GM10266 (cell line): ENCODE measurements around the gene IL1RAPL1.

Source experiments
- DNase-seq: peaks from one replicate; pipeline ENCODE4 v3.0.0; 2012; ENCODE audit errors: extremely low spot score
- CTCF ChIP-seq: IDR thresholded peaks from 2 replicates; pipeline ENCODE4 v1.5.1; 2012; ENCODE audit warnings: mild to moderate bottlenecking, low read depth; ENCODE audit not compliant: control insufficient read depth, insufficient read depth; ENCODE audit errors: missing control alignments

Gene IL1RAPL1

GRCh38 chrX:29728639-29729038 lies 1141.4 kb downstream of the IL1RAPL1 start:
- no peak for TF ChIP-seq CTCF
- DNase-seq: no peak

DNA sequence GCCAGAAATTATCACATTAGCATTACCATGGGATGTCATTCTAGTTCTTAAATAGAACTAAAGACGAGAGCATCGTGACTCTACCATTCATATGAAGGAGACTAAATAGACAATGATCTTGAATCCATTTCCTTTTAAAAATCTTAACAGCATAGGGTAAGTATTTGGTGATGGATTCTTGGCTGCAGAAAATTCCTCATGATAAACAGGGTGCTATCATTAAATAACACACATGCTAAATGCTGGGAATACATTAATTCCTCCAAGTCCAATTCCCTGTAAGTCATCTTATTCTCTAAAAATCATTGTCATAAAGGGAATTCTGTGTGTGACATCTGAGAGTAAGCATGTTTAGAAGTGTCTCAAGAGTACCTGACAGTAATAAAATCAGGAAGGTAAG lies 1157.7 kb downstream of the IL1RAPL1 start:
- no peak for DNase-seq
- TF ChIP-seq CTCF: no peak

DNA sequence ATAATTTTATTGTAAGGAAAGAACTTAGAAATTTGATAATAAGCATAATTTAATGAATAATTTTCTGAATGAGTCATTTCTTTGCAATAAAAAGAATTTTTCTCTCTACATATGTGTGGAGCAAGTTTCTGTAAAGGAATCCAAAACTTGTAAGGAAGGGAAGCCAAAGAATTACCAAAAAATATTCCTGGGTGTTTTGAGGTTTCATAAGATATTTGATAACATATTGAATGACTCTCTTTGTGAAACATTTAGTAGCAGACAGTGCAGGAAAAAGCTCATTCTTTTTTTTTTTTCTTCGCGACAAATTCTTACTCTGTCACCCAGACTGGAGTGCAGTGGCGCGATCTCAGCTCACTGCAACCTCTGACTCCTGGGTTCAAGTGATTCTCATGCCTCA lies 1159.1 kb downstream of the IL1RAPL1 start:
- TF ChIP-seq CTCF: no peak
- no peak for DNase-seq

GRCh38 chrX:29762006-29762405 lies 1174.8 kb downstream of the IL1RAPL1 start:
- DNase-seq: no peak
- TF ChIP-seq CTCF: no peak

GRCh38 chrX:29775890-29776289 lies 1188.6 kb downstream of the IL1RAPL1 start:
- no peak for TF ChIP-seq CTCF
- no peak for DNase-seq

GRCh38 chrX:29787656-29788055 lies 1200.4 kb downstream of the IL1RAPL1 start:
- DNase-seq: no peak
- TF ChIP-seq CTCF: no peak

GRCh38 chrX:29788991-29789699 lies 1201.9 kb downstream of the IL1RAPL1 start:
- TF ChIP-seq CTCF: no peak
- DNase-seq: no peak
